HG03575 (cell line): Measurements from ENCODE around the gene ARHGAP35.
"Not testable (repeated sequence)": the region's sequence is repeated elsewhere in the genome, so short reads cannot be mapped to it uniquely, and the experiment has no call there.

Source experiments
- ATAC-seq: cut with Tn5 transposase; IDR thresholded peaks from one replicate; pipeline ENCODE4 v1.9.1; 2021; ENCODE audit not compliant: unreplicated experiment, insufficient number of reproducible peaks, low FRiP score; ENCODE audit errors: extremely low read depth

The ARHGAP35 gene

GRCh38 chr19:46863818-46864629 lies 3.2 kb downstream of the ARHGAP35 start:
- ATAC-seq: no peak

- no peak for ATAC-seq
These were observed 5.8 kb downstream of the ARHGAP35 start for GRCh38 chr19:46866407-46867136.

- no peak for ATAC-seq
These were observed 6.4 kb downstream of the ARHGAP35 start for GRCh38 chr19:46867170-46867569.

- no peak for ATAC-seq
These were observed 7.4 kb downstream of the ARHGAP35 start for GRCh38 chr19:46868025-46868802.

GRCh38 chr19:46871173-46871572 lies 10.4 kb downstream of the ARHGAP35 start:
- not testable (repeated sequence) for ATAC-seq

GRCh38 chr19:46872967-46873366 lies 12.2 kb downstream of the ARHGAP35 start:
- no peak for ATAC-seq

GRCh38 chr19:46875234-46875633 lies 14.4 kb downstream of the ARHGAP35 start:
- no peak for ATAC-seq

GRCh38 chr19:46875657-46876056 lies 14.9 kb downstream of the ARHGAP35 start:
- ATAC-seq: no peak

- ATAC-seq: no peak
These were observed 18.0 kb downstream of the ARHGAP35 start for GRCh38 chr19:46878613-46879375.

GRCh38 chr19:46880431-46880830 lies 19.6 kb downstream of the ARHGAP35 start:
- no peak for ATAC-seq

GRCh38 chr19:46881092-46881491 lies 20.3 kb downstream of the ARHGAP35 start:
- no peak for ATAC-seq

GRCh38 chr19:46882034-46882433 lies 21.2 kb downstream of the ARHGAP35 start:
- ATAC-seq: no peak

GRCh38 chr19:46882751-46883150 lies 22.0 kb downstream of the ARHGAP35 start:
- ATAC-seq: not testable (repeated sequence)

- no peak for ATAC-seq
These were observed 24.6 kb downstream of the ARHGAP35 start for GRCh38 chr19:46885411-46885810.

GRCh38 chr19:46886546-46887239 lies 25.9 kb downstream of the ARHGAP35 start:
- no peak for ATAC-seq

- no peak for ATAC-seq
These were observed 26.5 kb downstream of the ARHGAP35 start for GRCh38 chr19:46887240-46887782.

- no peak for ATAC-seq
These were observed 29.8 kb downstream of the ARHGAP35 start for GRCh38 chr19:46890423-46891170.
